Upper lobe of left lung (tissue), 6 donors: ENCODE data around the gene SLC29A1. TPM values are rescaled to one million over a fixed set of nuclear protein-coding genes. Genes with fewer than 3 reads are reported as not detected.

ENCODE experiments used
- ATAC-seq, 2 donors: fragments of 200-7000 bp; cut with Tn5 transposase; one replicate each; pipeline ENCODE4 v1.9.1; 2022; ENCODE audit warnings: mild to moderate bottlenecking in 2 of 2, moderate library complexity in 2 of 2; ENCODE audit not compliant: low FRiP score in 2 of 2
- DNase-seq, 2 donors: peaks; one replicate each; pipeline ENCODE4 v3.0.0-alpha.2; 2019 to 2020
- H3K27ac ChIP-seq, 4 donors: fragments of 200-600 bp; sonication (generic); one replicate each; pipeline ENCODE4 v1.5.1; 2016 to 2019
- H3K27me3 ChIP-seq, 4 donors: fragments of 200-600 bp; sonication (generic); one replicate each; pipeline ENCODE4 v1.5.1; 2017 to 2019
- H3K36me3 ChIP-seq, 4 donors: fragments of 200-600 bp; sonication (generic); one replicate each; pipeline ENCODE4 v1.5.1; 2016 to 2019
- H3K4me1 ChIP-seq, 4 donors: fragments of 200-600 bp; sonication (generic); one replicate each; pipeline ENCODE4 v1.5.1; 2018 to 2019
- H3K4me3 ChIP-seq, 4 donors: fragments of 200-600 bp; sonication (generic); one replicate each; pipeline ENCODE4 v1.5.1; 2017 to 2019; ENCODE audit warnings: mild to moderate bottlenecking in 2 of 4, moderate library complexity in 1 of 4
- H3K9me3 ChIP-seq, 4 donors: fragments of 200-600 bp; sonication (generic); one replicate each; pipeline ENCODE4 v1.5.1; 2018 to 2019
- EP300 ChIP-seq, 4 donors: sonication (generic); formaldehyde crosslinking; IDR thresholded peaks; one replicate each; pipeline ENCODE4 v1.5.1; 2017; ENCODE audit warnings: antibody characterized with exemption in 4 of 4, control low read depth in 2 of 4
- POLR2A ChIP-seq, 4 donors: fragments of 450-650 bp; IDR thresholded peaks; one replicate each; pipeline ENCODE4 v1.5.1; 2016 to 2017; ENCODE audit warnings: antibody characterized with exemption in 4 of 4, mild to moderate bottlenecking in 2 of 4
- POLR2AphosphoS5 ChIP-seq, 2 donors: sonication (generic); formaldehyde crosslinking; IDR thresholded peaks; one replicate each; pipeline ENCODE4 v1.5.1; 2017; ENCODE audit warnings: antibody characterized with exemption in 2 of 2
- WGBS, 2 donors: methylation state at CpG; one replicate each; pipeline ENCODE4 v1.1.5; 2017 to 2018; 5-methylcytosine and 5-hydroxymethylcytosine counted together
- total RNA-seq, 6 donors: library from RNA; depleted of rRNA in 4 of 6; stranded (reverse); fragments of >200 nt in 4 of 6; gene quantifications; one replicate each; pipeline versions ENCODE4 v1.1.0 to v1.2.1, GENCODE V29; 2016 to 2021
- TF ChIP-seq, protein P1 (sequence below), 6 experiments: fragments of 450-650 bp in 4 of 6; fragments of 200-600 bp in 2 of 6; sonication (generic) in 2 of 6; IDR thresholded peaks; one replicate each; pipeline ENCODE4 v1.5.1; 2016 to 2019; ENCODE audit warnings: antibody characterized with exemption in 6 of 6
- donor health status: DM: no; HTN: no; CAD: no; lungs with moderate emphysema.
- donor health status: DM: no; HTN: yes; CAD: no; lungs with severe emphysema.

The SLC29A1 gene
- total RNA-seq, 6 donors from 2014 or later = 38.3 to 93.2 (median 45.8) TPM

DNA sequence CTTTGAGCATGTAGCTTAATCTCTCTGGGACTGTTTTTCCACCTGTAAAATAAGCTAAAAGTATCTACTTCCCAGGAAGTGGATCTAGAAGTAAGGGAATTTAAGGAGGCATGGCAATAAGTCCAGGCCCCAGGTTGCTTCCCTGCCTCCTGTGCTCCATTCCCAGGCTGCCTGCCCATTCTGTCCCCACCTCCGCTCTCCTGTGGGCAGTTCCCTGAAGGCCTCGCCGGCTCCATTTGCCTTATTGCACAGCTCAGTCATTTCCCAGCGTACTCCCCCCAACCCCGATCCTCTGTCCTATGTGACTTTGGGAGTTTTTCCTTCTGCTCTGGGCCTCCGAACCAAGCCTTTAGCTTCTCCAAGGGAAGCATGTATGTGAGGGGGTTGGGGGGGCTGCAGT, 4.6 kb downstream of the SLC29A1 start:
- Histone ChIP-seq H3K27me3 (no peaks in the 10 kb centered on the region), H3K4me3 (no peak overlapping the region), H3K9me3 (no peaks in the 10 kb centered on the region), H3K27ac (no peak overlapping the region), H3K4me1 (peaks cover 21 to 36% (median 31%) of the 10 kb centered on the region in 4 donors), H3K36me3 (peaks cover 0 to 35% (median 22%) of the 10 kb centered on the region in 4 donors)
- WGBS, 2 donors = 92 to 96% methylated on average over 6 of the region's 6 CpGs
- no peak for ATAC-seq
- no peak for DNase-seq
- no peak for TF ChIP-seq POLR2AphosphoS5 (IDR thresholded peaks at IDR 0.05)
- TF ChIP-seq EP300 (IDR thresholded peaks at IDR 0.05) = no peak
- TF ChIP-seq, protein P1, sequence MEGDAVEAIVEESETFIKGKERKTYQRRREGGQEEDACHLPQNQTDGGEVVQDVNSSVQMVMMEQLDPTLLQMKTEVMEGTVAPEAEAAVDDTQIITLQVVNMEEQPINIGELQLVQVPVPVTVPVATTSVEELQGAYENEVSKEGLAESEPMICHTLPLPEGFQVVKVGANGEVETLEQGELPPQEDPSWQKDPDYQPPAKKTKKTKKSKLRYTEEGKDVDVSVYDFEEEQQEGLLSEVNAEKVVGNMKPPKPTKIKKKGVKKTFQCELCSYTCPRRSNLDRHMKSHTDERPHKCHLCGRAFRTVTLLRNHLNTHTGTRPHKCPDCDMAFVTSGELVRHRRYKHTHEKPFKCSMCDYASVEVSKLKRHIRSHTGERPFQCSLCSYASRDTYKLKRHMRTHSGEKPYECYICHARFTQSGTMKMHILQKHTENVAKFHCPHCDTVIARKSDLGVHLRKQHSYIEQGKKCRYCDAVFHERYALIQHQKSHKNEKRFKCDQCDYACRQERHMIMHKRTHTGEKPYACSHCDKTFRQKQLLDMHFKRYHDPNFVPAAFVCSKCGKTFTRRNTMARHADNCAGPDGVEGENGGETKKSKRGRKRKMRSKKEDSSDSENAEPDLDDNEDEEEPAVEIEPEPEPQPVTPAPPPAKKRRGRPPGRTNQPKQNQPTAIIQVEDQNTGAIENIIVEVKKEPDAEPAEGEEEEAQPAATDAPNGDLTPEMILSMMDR (IDR thresholded peaks at IDR 0.05) = no peak
- TF ChIP-seq POLR2A (IDR thresholded peaks at IDR 0.05) = no peak

DNA sequence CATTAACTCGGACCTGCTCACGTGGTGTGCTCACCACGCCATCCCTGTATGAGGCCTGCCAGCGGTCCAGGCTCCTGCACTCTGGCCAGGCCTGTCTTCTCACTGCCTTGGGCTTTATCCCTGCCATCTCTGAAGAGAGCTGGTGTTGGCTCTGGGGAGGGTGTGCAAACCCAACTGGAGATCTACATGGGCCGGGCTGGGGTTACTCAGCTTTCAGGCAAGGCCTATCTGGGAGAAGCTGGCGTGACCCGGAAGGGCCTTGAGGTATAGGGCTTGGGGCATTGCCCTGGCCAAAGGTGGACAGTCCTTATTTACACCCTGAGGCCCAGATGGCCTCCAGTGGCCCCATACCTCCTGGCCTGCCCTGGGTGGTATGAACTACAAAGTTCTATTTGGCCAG, 5.0 kb downstream of the SLC29A1 start:
- Histone ChIP-seq H3K27me3 (no peaks in the 10 kb centered on the region), H3K9me3 (no peaks in the 10 kb centered on the region), H3K36me3 (peaks cover 0 to 37% (median 22%) of the 10 kb centered on the region in 4 donors), H3K4me1 (peaks cover 20 to 36% (median 31%) of the 10 kb centered on the region in 4 donors), H3K27ac (no peak overlapping the region), H3K4me3 (no peak overlapping the region)
- 94 to 96% methylated on average over 4 to 7 of the region's 7 CpGs for WGBS, 2 donors
- DNase-seq (no peak), ATAC-seq (no peak)
- TF ChIP-seq EP300 (IDR thresholded peaks at IDR 0.05) (no peak), POLR2AphosphoS5 (IDR thresholded peaks at IDR 0.05) (no peak), POLR2A (IDR thresholded peaks at IDR 0.05) (no peak)
- TF ChIP-seq, protein P1 (IDR thresholded peaks at IDR 0.05) = no peak

DNA sequence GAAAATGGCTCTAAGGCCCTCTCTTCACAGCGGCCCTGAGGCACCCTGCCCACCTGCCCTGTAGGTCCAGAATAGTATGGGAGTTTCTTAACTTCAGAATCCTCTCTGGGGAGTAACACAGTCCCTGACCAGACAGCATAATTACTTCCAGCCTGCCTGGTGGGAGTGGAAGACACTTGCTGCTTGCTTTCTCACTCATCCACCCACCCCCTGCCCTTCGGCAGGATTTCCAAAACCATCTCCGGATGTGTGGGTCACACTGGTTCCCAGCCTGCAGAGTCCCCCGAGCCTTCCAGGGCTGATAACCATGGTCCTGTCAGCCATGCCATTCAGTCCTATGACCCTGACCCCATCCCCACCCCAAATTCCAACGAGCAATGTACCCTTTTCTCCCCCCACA, 5.4 kb downstream of the SLC29A1 start:
- ATAC-seq = no peak
- no peaks in the 10 kb centered on the region for H3K27me3 ChIP-seq
- 84 to 88% methylated on average over 4 to 5 of the region's 5 CpGs for WGBS, 2 donors

DNA sequence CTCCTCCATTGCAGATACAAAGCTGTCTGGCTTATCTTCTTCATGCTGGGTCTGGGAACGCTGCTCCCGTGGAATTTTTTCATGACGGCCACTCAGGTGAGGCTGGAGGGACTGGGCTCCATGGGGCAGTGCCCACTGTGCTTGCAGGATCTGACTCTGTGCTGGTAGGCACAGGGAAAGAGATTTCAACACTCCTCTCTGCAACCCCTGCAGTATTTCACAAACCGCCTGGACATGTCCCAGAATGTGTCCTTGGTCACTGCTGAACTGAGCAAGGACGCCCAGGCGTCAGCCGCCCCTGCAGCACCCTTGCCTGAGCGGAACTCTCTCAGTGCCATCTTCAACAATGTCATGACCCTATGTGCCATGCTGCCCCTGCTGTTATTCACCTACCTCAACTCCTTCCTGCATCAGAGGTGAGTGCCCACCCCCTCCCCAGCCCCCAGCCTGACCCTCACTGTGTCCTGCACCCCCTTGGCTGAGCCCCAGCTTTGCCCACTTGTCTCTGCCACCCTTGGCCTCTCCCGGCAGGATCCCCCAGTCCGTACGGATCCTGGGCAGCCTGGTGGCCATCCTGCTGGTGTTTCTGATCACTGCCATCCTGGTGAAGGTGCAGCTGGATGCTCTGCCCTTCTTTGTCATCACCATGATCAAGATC, 6.1 kb downstream of the SLC29A1 start:
- H3K4me1 ChIP-seq = peaks cover 22 to 34% (median 26%) of the 10 kb centered on the region in 4 donors
- no peak overlapping the region for H3K4me3 ChIP-seq
- H3K36me3 ChIP-seq = peaks cover 0 to 37% (median 22%) of the 10 kb centered on the region in 4 donors
- TF ChIP-seq EP300 (IDR thresholded peaks at IDR 0.05) (no peak), POLR2AphosphoS5 (IDR thresholded peaks at IDR 0.05) (no peak), POLR2A (IDR thresholded peaks at IDR 0.05) (no peak)
- TF ChIP-seq, protein P1 (IDR thresholded peaks at IDR 0.05) = no peak
- no peaks in the 10 kb centered on the region for H3K9me3 ChIP-seq
- 86 to 90% methylated on average over 8 to 11 of the region's 11 CpGs for WGBS, 2 donors
- no peaks in the 10 kb centered on the region for H3K27me3 ChIP-seq
- H3K27ac ChIP-seq = no peak overlapping the region
- no peak for ATAC-seq
- DNase-seq = peak in 1 of 2 donors; percentile 29

More for the DNA sequence above, 5.4 kb downstream of the SLC29A1 start:
- Histone ChIP-seq H3K27ac (no peak overlapping the region), H3K36me3 (peaks cover 0 to 37% (median 22%) of the 10 kb centered on the region in 4 donors), H3K9me3 (no peaks in the 10 kb centered on the region), H3K4me3 (no peak overlapping the region), H3K4me1 (peaks cover 22 to 34% (median 29%) of the 10 kb centered on the region in 4 donors)
- no peak for DNase-seq
- TF ChIP-seq POLR2A (IDR thresholded peaks at IDR 0.05) = no peak
- no peak for TF ChIP-seq POLR2AphosphoS5 (IDR thresholded peaks at IDR 0.05)
- TF ChIP-seq EP300 (IDR thresholded peaks at IDR 0.05) = no peak
- TF ChIP-seq, protein P1 (IDR thresholded peaks at IDR 0.05) = no peak
